Measurements from ENCODE around the gene UGCG. TPM values are rescaled to one million over a fixed set of nuclear protein-coding genes. Genes with fewer than 3 reads are reported as not detected.

Gene UGCG
- total and polyA plus RNA-seq, 9 of the 15 experiments (the other 6 are each of a cell fraction or from before 2014, with no cell fraction given), result 20.0 to 40.3 (median 29.2) TPM

- Histone ChIP-seq H3K36me3 (ENCODE audit: control insufficient read depth, insufficient read depth, low read length) (no peaks in the 10 kb centered on the region), H3K27ac (ENCODE audit: extremely low read depth, low read depth, low read length) (no peak overlapping the region), H3K4me1 (replicated peaks in 1 of 2; ENCODE audit: control insufficient read depth in 2 of 2, insufficient read depth in 2 of 2, low read length in 2 of 2) (peaks cover 12 to 32% of the 10 kb centered on the region in 2 experiments; a peak in 3 of 5 replicates), H2AFZ (ENCODE audit: low read depth, low read length) (no peak overlapping the region), H3K27me3 (ENCODE audit: control insufficient read depth in 2 of 2, insufficient read depth in 2 of 2, low read length in 2 of 2) (no peaks in the 10 kb centered on the region), H4K20me1 (replicated peaks; ENCODE audit: control insufficient read depth, insufficient read depth, low read length) (no peaks in the 10 kb centered on the region), H3K9me3 (replicated peaks; ENCODE audit: control insufficient read depth, insufficient read depth, low read depth, low read length) (no peaks in the 10 kb centered on the region), H3K9me1 (ENCODE audit: control insufficient read depth, insufficient read depth, low read length) (no peaks in the 10 kb centered on the region), H3K4me2 (ENCODE audit: insufficient read depth, low read length) (no peak overlapping the region), H3K79me2 (ENCODE audit: control insufficient read depth, insufficient read depth, low read length) (no peaks in the 10 kb centered on the region), H3K4me3 (no peak overlapping the region), H3K9ac (ENCODE audit: insufficient read depth in 1 of 2, low read depth in 2 of 2, low read length in 2 of 2) (no peak overlapping the region)
- POLR2A ChIA-PET, result interaction anchor here (0.6 to 1.5 kb wide), 4 partner anchors 15 to 142 kb away, joined by 3 to 6 read pairs (median 4); no protein-coding TSS in a partner anchor
- no TSS peak for BruUV-seq (replicated peaks)
- in situ Hi-C loops (cut with MboI) (no loop called here), intact Hi-C loops (cut with micrococcal nuclease) (loop anchor here (5.0 to 10.0 kb wide), 2 partner anchors 105 to 397 kb away; no protein-coding TSS in a partner anchor)
- 50% methylated on average over 3 of the region's 3 CpGs for WGBS (ENCODE audit: insufficient coverage, low coverage, missing lambda C conversion rate)
- ATAC-seq, result no peak
- TF ChIP-seq SPI1 (IDR thresholded peaks at IDR 0.05; ENCODE audit: borderline replicate concordance, low read depth, low read length), result no peak
- peak; percentile 33 for TF ChIP-seq RBM25 (IDR thresholded peaks at IDR 0.05; ENCODE audit: low read depth, low read length, severe bottlenecking)
- TF ChIP-seq PBX2 (CRISPR knock-in tag; IDR thresholded peaks at IDR 0.05; ENCODE audit: low read depth), result no peak
- no peak for TF ChIP-seq PBX2 (tag; conservative IDR thresholded peaks at IDR 0.05; ENCODE audit: low read depth)
- TF ChIP-seq ZNF121 (CRISPR knock-in tag; conservative IDR thresholded peaks at IDR 0.05), result peak; percentile 80
- CTCF ChIA-PET (ENCODE audit: low intra/inter-chr PET ratio), result no interaction called here
- DNase-seq (ENCODE audit: extremely low read depth in 1 of 4, low spot score in 3 of 4), result no peak
- FAIRE-seq, result no peak
These were observed 71.0 kb downstream of the UGCG start for GRCh38 chr9:111967621-111968020.
